ENCODE measurements around the gene CCDC51.
A peak's percentile ranks its signal among the peaks of the same experiment; 100 is the strongest.

Gene CCDC51

GRCh38 chr3:48436477-48436787, 3.5 kb downstream of the CCDC51 start:
- Histone ChIP-seq H3K9ac (no peak overlapping the region), H3K4me1 (peaks cover 16% of the 10 kb centered on the region), H3K4me3 (ENCODE audit: low read depth, low read length) (no peak overlapping the region), H3K27ac (no peak overlapping the region), H3K79me2 (peaks cover 20% of the 10 kb centered on the region), H3K9me3 (ENCODE audit: control insufficient read depth, low read length) (no peaks in the 10 kb centered on the region), H3K27me3 (ENCODE audit: control insufficient read depth, insufficient read depth, low read length) (no peaks in the 10 kb centered on the region), H2AFZ (no peak overlapping the region), H3K36me3 (ENCODE audit: control insufficient read depth, insufficient read depth, low read length) (no peaks in the 10 kb centered on the region), H3K4me2 (ENCODE audit: low read length) (no peak overlapping the region)
- TF ChIP-seq CTCF (IDR thresholded peaks at IDR 0.05), result no peak

GRCh38 chr3:48435774-48436476, 4.0 kb downstream of the CCDC51 start:
- Histone ChIP-seq H3K9ac (no peak overlapping the region), H3K9me3 (ENCODE audit: control insufficient read depth, low read length) (no peaks in the 10 kb centered on the region), H3K27me3 (ENCODE audit: control insufficient read depth, insufficient read depth, low read length) (no peaks in the 10 kb centered on the region), H3K36me3 (ENCODE audit: control insufficient read depth, insufficient read depth, low read length) (no peaks in the 10 kb centered on the region), H3K4me3 (ENCODE audit: low read depth, low read length) (no peak overlapping the region), H2AFZ (peak overlapping the region; percentile 48), H3K79me2 (peaks cover 16% of the 10 kb centered on the region), H3K4me2 (ENCODE audit: low read length) (no peak overlapping the region), H3K27ac (no peak overlapping the region), H3K4me1 (peaks cover 14% of the 10 kb centered on the region)
- peak; percentile 100 for TF ChIP-seq CTCF (IDR thresholded peaks at IDR 0.05)

DNA sequence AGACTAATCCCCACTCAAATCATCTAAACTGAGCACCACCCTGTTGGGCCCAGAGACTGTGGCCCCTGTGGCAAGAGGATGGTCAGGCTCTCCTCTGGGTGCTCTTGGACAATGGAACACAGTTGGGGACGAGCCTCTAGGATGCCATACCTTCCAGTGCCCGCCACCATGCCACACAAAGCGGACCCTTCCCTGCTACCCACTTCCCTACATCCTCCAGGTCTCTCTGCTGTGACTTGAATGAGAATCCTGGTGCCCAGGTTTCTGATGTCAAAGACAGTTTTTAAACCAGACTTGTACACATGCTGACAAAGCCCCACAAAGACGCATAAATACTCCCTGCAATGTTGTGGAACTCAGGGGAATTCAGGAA, 4.7 kb downstream of the CCDC51 start:
- H3K4me3 ChIP-seq (ENCODE audit: low read depth, low read length), result no peak overlapping the region
- no peak overlapping the region for H3K9ac ChIP-seq

GRCh38 chr3:48434591-48435222, 5.2 kb downstream of the CCDC51 start:
- Histone ChIP-seq H3K27ac (no peak overlapping the region), H3K9me3 (ENCODE audit: control insufficient read depth, low read length) (no peaks in the 10 kb centered on the region), H3K79me2 (peaks cover 14% of the 10 kb centered on the region), H3K9ac (no peak overlapping the region), H3K4me2 (ENCODE audit: low read length) (no peak overlapping the region), H3K4me1 (peaks cover 21% of the 10 kb centered on the region), H2AFZ (no peak overlapping the region), H3K36me3 (ENCODE audit: control insufficient read depth, insufficient read depth, low read length) (no peaks in the 10 kb centered on the region), H3K27me3 (ENCODE audit: control insufficient read depth, insufficient read depth, low read length) (no peaks in the 10 kb centered on the region), H3K4me3 (ENCODE audit: low read depth, low read length) (no peak overlapping the region)
- no peak for TF ChIP-seq CTCF (IDR thresholded peaks at IDR 0.05)

More for the DNA sequence above, 4.7 kb downstream of the CCDC51 start:
- Histone ChIP-seq H3K27ac (no peak overlapping the region), H2AFZ (no peak overlapping the region), H3K4me2 (ENCODE audit: low read length) (no peak overlapping the region), H3K9me3 (ENCODE audit: control insufficient read depth, low read length) (no peaks in the 10 kb centered on the region), H3K79me2 (peaks cover 14% of the 10 kb centered on the region), H3K36me3 (ENCODE audit: control insufficient read depth, insufficient read depth, low read length) (no peaks in the 10 kb centered on the region), H3K4me1 (peaks cover 17% of the 10 kb centered on the region), H3K27me3 (ENCODE audit: control insufficient read depth, insufficient read depth, low read length) (no peaks in the 10 kb centered on the region)
- no peak for TF ChIP-seq CTCF (IDR thresholded peaks at IDR 0.05)

Measured in parathyroid adenoma (tissue), 2 donors.